SH-SY5Y (cell line): ENCODE measurements around the gene L3MBTL3.

Experiments
- GATA2 ChIP-seq: IDR thresholded peaks from 2 replicates; pipeline ENCODE4 v1.6.1; 2011; ENCODE audit warnings: mild to moderate bottlenecking, low read depth, low read length
- GATA3 ChIP-seq: IDR thresholded peaks from 2 replicates; pipeline ENCODE4 v1.6.1; 2011; ENCODE audit warnings: low read depth, mild to moderate bottlenecking, low read length, moderate library complexity

- no peak for TF ChIP-seq GATA2
- no peak for TF ChIP-seq GATA3
Measured at GRCh38 chr6:130140084-130140483, 121.7 kb downstream of the L3MBTL3 start.
